ENCODE results near the gene STAM2.

Gene STAM2

GRCh38 chr2:152071092-152071491 is 104.5 kb downstream of the STAM2 start:
- DNase-seq (ENCODE audit: low spot score): no peak

- no peak for DNase-seq (ENCODE audit: low spot score)
Observed at GRCh38 chr2:152068226-152068625, 107.3 kb downstream of the STAM2 start.

DNA sequence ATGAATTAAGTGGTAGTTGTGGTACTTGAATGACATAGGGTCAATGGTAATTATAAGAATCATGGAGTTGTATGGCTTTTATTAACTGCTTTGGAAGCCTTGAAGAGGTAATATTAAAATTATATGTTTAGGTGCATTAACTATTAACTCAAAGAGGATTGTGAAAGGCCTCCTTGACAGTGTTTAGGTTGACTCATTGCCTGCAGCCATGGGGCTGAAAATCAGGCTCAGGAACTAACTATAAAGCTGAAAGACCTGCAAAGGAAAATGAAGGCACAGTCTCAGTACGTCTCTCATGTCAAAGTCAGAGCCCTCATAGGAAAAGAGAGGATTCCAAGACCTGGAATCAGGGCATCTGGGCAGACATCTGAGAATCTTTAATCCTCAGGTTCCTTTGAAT is 107.7 kb downstream of the STAM2 start:
- no peak for DNase-seq (ENCODE audit: low spot score)

All from COLO829 (cell line).